Adrenal gland (tissue), 5 donors: ENCODE data around the gene PIGB.

Experiments
- CTCF ChIP-seq, 6 experiments: fragments of 450-650 bp in 4 of 6; fragments of 200-600 bp in 2 of 6; sonication (generic) in 1 of 6; IDR thresholded peaks; 1 replicate in 5 of 6; 2 replicates in 1 of 6; pipeline versions ENCODE4 v1.5.1 to v1.8.0; 2016 to 2021; ENCODE audit warnings: antibody characterized with exemption in 6 of 6, mild to moderate bottlenecking in 2 of 6, moderate library complexity in 1 of 6
- POLR2A ChIP-seq, 2 donors: fragments of 450-650 bp; IDR thresholded peaks; one replicate each; pipeline ENCODE4 v1.6.1; 2017; ENCODE audit warnings: antibody characterized with exemption in 2 of 2, mild to moderate bottlenecking in 2 of 2, moderate library complexity in 1 of 2
- donor health status: DM: no; HTN: no; CAD: no.

- TF ChIP-seq CTCF (IDR thresholded peaks at IDR 0.05) (no peak), POLR2A (IDR thresholded peaks at IDR 0.05) (no peak)
Measured at GRCh38 chr15:55320963-55321362, 1.9 kb downstream of the PIGB start.
